HG03558 (cell line): ENCODE data around the gene CHMP1A.
"Not testable (repeated sequence)": the region's sequence is repeated elsewhere in the genome, so short reads cannot be mapped to it uniquely, and the experiment has no call there.

Experiments
- ATAC-seq: cut with Tn5 transposase; IDR thresholded peaks from one replicate; pipeline ENCODE4 v1.9.1; 2021; ENCODE audit warnings: moderate number of reproducible peaks; ENCODE audit not compliant: unreplicated experiment; ENCODE audit errors: extremely low read depth

The CHMP1A gene

DNA sequence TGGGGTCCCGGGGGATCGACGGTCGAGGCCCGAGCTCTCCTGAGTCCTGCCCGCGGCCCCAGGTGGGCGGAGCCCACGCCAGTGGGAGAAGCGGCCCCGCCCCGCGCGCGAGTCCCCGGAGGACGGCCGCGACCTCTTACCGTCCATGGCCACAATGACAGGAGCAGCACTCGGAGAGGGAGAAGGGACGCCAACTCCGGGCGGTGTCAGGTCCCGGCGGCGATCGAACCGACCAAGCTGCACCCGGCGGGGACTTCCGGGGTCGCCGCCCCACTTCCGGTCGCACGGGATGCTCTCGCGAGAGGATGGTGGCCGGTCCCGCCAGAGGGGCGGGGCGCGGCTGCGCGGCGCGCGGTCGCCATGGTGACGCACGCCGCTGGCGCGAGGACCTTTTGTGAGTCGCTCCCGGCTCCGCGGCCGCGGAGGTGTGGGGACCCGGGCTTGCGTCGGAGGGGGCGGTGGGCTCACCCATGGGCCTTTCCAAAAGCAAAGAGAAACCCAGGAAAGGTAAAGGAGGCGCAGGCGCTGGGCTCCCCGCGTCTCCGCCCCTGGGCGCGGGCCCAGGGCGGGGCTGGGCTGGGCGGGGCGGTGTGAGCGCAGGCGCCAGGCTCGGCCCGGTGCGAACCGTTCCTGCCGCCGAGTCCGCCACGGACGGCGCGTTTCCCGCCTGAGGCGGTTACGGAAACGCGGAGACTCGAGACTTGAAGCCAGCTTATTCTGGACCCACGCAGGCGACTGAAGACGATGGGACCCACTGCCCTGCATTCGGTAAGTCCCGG, at the start of gene CHMP1A, which contains the start of gene SPATA33:
TSS of gene CHMP1A (minus strand) at position 267 of the 779 bp plus-strand sequence. CDS start at position 147, 120 bp downstream.
TSS of gene SPATA33 (plus strand) at position 395 of the 779 bp plus-strand sequence. CDS start at position 471, 76 bp downstream.
- ATAC-seq = peak; percentile 59

- no peak for ATAC-seq
Observed at GRCh38 chr16:89706518-89707260, 49.2 kb upstream of the CHMP1A start.

DNA sequence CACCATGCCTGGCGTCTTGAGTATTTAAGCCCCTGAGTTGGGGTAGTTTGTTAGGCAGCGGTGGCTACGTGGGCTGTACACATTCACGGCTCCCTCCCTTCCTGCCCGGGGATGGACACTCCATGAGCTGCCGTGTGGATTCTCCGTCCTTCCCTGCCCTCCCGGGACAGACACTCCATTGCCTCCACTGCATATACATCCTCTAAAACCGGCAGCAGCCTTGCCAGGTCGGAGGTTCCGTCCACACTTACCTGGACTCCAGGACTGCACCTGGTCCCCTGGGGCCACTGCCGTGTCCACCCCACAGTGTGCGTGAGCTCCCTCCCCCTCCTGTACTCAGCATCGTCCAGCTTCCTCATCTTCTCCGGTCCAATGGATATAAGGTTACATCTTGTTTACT, 47.5 kb upstream of the CHMP1A start:
- no peak for ATAC-seq

- no peak for ATAC-seq
Observed at GRCh38 chr16:89704281-89704680, 46.8 kb upstream of the CHMP1A start.

DNA sequence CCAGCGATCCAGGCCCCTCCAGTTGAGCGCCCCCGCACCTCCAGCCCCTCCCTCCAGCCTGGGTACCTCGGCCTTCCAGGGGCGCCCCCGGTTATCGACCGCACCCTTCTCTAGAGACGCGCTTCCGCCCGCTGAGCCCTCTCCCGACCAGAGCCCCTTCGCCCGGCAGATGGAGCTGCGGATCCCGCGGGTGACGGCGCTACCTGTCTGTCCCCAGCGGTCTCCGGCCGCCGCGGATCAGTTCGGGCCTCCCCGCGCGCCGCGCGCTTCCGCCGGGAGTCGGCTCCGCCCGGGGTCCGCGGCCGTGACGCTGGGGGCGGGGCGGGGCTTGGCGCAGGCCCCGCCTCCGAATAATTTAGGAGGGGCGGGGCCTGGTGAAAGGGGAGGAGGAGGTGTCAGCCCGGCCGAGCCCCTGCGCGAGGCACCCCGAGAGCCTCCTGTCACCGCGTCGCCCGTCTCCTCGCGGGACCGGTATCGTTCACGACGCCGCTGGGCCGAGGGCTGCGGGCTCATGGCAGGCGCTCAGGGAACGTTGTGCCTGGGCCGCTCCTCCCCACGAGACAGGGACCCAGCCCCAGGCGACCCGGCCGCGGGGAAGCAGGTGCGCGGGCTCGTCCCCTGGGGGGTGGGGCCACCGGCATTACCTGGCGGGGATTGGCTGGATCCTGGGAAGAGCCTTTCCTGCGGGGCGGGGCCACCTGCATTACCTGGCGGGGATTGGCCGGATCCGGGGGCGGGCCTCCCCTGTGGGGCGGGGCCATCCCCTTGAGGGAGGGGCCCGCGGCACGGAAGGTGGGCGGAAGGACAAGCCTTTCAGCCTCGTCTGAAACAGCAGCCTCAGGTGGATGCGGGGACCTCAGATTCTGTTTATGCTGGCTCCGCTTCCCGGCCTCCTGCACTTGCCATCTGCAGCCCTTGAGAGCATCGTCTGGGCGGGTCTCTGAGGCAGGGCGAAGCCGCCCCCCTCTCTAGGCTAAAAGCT, 44.2 kb upstream of the CHMP1A start, which contains the start of gene SPATA2L:
TSS of gene SPATA2L (minus strand) at position 281 of the 982 bp plus-strand sequence. CDS start 473 bp downstream, outside the sequence.
- ATAC-seq = peak; percentile 29

GRCh38 chr16:89700649-89701424, 43.3 kb upstream of the CHMP1A start:
- ATAC-seq = no peak

GRCh38 chr16:89700100-89700648, 42.7 kb upstream of the CHMP1A start:
- ATAC-seq = peak; percentile 30

DNA sequence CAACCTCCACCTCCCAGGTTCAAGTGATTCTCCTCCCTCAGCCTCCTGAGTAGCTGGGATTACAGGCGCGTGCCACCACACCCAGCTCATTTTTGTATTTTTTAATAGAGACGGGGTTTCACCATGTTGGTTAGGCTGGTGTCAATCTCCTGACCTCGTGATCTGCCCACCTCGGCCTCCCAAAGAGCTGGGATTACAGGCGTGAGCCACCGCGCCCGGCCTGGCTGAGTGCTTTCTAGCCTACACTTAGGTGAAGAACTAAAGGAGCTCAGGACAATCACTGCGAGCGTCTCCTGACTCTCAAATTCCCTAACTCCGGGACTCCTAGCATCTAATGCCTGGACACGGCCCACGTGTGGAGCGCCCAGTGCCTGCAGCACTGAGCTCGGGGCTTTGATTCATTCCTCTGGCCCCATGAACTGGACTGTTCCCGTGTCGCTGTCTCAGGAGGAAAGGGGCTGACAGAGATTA, 42.2 kb upstream of the CHMP1A start:
- ATAC-seq = not testable (repeated sequence)

DNA sequence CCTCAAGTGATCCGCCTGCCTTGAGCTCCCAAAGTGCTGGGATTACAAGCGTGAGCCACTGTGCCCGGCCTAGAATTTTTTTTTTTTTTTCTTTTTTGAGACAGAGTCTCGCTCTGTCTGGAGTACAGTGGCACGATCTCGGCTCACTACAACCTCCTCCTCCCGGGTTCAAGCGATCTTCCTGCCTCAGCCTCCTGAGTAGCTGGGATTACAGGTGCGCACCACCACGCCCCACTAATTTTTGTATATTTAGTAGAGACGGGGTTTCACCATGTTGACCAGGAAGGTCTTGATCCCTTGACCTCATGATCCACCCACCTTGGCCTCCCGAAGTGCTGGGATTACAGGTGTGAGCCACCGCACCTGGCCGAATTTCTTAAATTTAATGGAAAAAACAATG, 41.2 kb upstream of the CHMP1A start:
- not testable (repeated sequence) for ATAC-seq

DNA sequence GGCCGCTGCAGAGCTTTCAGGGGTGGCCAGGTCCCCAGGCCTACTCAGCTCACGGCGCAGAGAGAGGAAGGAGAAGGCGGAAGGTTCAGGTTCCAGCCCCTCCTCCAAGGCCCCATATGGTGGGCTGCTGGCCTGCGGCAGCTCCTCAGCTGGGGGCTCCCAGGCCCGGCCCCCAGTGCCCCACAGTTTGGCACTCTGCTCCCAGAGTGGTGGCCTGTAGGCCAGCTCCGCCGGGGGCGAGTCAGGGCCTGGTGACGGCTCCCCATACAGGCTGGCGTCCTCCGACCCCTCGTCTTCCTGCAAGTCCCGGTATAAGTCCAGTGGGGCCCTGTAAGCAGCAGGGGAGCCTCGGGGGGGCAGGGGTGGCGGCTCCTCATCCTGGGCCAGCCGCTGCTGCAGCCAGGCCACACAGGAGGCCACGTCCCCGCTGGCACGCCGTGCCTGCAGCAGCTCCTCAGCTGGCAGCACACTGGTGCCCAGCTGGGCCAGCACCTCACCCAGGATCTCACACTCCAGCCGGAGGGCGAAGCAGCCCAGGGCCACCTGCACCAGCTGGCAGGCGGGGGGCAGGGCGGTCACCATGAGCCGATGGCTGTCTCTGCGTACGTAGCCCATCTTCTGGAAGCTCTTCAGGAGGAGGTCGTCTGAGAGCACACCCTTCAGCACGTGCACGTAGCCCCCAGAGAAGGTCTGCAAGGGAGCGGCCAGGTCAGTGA, 40.3 kb upstream of the CHMP1A start:
- ATAC-seq = no peak

DNA sequence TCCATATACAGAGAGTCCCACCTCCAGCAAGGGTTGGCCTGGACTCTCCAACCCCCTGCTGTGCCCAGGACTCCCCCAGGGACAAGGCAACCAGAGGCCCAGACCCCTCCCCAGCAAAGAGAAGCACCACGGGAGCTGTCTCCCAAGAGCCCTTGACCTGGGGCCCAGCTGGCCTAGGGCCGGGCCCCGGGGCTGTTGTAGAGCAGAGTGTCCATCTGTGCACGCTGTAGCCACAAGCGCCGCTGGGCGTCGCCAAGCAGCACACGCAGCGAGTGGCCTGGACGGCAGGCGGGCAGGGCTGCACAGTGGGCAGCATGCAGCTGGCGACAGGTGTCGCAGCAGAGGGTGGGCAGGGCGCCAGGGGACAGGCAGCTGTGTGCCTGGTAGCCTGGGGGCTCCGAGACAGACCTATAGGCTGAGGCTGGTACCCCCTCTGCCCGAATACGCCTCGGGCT, 39.7 kb upstream of the CHMP1A start:
- ATAC-seq = no peak

- ATAC-seq = no peak
Observed at GRCh38 chr16:89696670-89697128, 39.2 kb upstream of the CHMP1A start.

GRCh38 chr16:89695875-89696669, 38.6 kb upstream of the CHMP1A start:
- ATAC-seq = no peak

- no peak for ATAC-seq
Observed at GRCh38 chr16:89695086-89695874, 37.8 kb upstream of the CHMP1A start.

DNA sequence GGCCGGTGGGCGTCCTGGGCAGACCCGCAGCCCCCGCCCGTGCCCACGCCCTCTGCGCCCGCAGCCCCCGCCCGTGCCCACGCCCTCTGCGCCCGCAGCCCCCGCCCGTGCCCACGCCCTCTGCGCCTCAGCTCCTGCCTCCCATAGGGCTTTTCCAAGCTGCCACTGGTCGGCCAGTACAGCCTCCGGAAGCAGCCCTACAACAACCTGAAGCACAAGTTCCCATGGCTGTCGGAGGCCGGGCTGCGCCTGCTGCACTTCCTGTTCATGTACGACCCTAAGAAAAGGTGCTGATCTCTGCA, 37.2 kb upstream of the CHMP1A start:
- not testable (repeated sequence) for ATAC-seq

DNA sequence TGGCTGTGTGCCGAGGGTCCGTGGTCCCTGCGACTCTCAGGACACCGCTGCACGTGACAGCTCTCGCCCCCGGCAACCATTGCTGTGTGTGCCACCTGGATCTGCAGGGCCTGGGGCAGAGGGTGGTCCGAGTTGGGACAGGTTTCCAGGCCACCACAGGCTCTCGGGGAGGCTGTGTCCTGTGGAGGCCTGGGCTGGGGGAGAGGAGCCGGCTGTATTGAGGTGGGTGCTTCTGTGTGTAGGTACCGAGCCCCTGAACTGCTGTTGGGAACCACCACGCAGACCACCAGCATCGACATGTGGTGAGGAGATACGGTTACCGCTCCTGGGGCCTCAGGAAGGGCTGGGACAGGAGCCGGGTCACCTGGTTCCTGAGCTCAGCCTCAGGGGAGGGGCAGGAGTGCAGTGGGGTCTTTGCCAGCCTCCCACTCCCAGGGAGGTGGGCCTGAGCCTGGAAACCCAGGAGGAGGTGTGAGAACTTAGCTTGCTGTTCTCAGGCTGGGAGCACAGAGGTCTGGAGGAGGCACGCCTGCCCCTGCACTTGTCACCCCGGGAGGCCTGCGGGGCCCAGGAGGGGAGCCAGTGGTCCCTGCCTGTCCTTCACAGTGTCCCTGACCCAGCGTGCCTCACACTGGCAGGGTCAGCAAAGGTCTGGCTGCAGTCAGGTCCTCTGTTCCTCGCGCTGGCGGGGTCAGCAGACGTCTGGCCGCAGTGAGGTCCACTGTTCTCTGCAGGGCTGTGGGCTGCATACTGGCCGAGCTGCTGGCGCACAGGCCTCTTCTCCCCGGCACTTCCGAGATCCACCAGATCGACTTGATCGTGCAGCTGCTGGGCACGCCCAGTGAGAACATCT, 36.6 kb upstream of the CHMP1A start:
- ATAC-seq = no peak
